ENCODE data around the gene CLDN10.

DNA sequence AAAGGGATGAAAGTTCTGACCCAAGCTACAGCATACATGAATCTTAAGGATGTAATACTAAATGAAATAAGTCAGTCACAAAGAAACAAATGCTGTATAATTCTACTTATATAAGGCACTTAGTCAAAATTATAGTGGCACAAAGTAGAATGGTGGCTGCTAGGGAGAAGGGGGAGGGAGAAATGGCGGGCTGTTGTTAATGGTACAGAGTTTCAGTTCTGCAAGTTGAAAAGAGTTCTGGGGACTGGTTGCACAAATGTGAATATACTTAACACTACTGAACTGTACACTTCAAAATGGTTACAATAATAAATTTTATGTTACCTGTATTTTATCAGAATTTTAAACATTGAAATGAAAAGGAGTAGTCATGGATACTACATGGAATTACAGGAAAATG lies 48.9 kb upstream of the CLDN10 start:
- TF ChIP-seq TCF7L2 (IDR thresholded peaks at IDR 0.05; ENCODE audit: low read depth, low read length) (no peak), POLR2AphosphoS5 (IDR thresholded peaks at IDR 0.05; ENCODE audit: low read depth, low read length) (no peak), SIN3A (IDR thresholded peaks at IDR 0.05; ENCODE audit: borderline replicate concordance, insufficient read depth, low read depth, low read length) (no peak)
- TF ChIP-seq, protein P1, sequence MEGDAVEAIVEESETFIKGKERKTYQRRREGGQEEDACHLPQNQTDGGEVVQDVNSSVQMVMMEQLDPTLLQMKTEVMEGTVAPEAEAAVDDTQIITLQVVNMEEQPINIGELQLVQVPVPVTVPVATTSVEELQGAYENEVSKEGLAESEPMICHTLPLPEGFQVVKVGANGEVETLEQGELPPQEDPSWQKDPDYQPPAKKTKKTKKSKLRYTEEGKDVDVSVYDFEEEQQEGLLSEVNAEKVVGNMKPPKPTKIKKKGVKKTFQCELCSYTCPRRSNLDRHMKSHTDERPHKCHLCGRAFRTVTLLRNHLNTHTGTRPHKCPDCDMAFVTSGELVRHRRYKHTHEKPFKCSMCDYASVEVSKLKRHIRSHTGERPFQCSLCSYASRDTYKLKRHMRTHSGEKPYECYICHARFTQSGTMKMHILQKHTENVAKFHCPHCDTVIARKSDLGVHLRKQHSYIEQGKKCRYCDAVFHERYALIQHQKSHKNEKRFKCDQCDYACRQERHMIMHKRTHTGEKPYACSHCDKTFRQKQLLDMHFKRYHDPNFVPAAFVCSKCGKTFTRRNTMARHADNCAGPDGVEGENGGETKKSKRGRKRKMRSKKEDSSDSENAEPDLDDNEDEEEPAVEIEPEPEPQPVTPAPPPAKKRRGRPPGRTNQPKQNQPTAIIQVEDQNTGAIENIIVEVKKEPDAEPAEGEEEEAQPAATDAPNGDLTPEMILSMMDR (IDR thresholded peaks at IDR 0.05): no peak
